BLaER1 (cell line): ENCODE results near the gene PACSIN2.

Experiments used
- H3K27ac ChIP-seq: shearing (Covaris generic); formaldehyde crosslinking; 2 replicates; pipeline ENCODE4 v1.8.1; 2022
- H3K27me3 ChIP-seq: shearing (Covaris generic); formaldehyde crosslinking; 2 replicates; pipeline ENCODE4 v1.8.1; 2022
- H3K36me3 ChIP-seq: shearing (Covaris generic); formaldehyde crosslinking; 2 replicates; pipeline ENCODE4 v1.8.1; 2022
- H3K4me1 ChIP-seq: shearing (Covaris generic); formaldehyde crosslinking; 2 replicates; pipeline ENCODE4 v1.8.1; 2022
- H3K4me2 ChIP-seq: shearing (Covaris generic); formaldehyde crosslinking; 2 replicates; pipeline ENCODE4 v1.8.1; 2022
- H3K4me3 ChIP-seq: shearing (Covaris generic); formaldehyde crosslinking; 2 replicates; pipeline ENCODE4 v1.8.1; 2022
- H3K9ac ChIP-seq: shearing (Covaris generic); formaldehyde crosslinking; 2 replicates; pipeline ENCODE4 v1.8.1; 2022
- H3K9me3 ChIP-seq: shearing (Covaris generic); formaldehyde crosslinking; 2 replicates; pipeline ENCODE4 v1.8.1; 2022
- H4K20me1 ChIP-seq: shearing (Covaris generic); formaldehyde crosslinking; 2 replicates; pipeline ENCODE4 v1.8.1; 2022
- Cebpa-rat ChIP-seq: shearing (Covaris generic); IDR thresholded peaks from 2 replicates; pipeline ENCODE4 v1.8.1; 2022

Gene PACSIN2

GRCh38 chr22:42829302-42829701 is 185.6 kb downstream of the PACSIN2 start:
- Histone ChIP-seq H3K27ac (peak overlapping the region; percentile 1; the same call in 1 of the 2 replicates), H4K20me1 (no peaks in the 10 kb centered on the region), H3K9me3 (no peaks in the 10 kb centered on the region), H3K9ac (no peak overlapping the region), H3K27me3 (no peaks in the 10 kb centered on the region), H3K4me1 (peaks cover 23% of the 10 kb centered on the region), H3K36me3 (peaks cover 92% of the 10 kb centered on the region), H3K4me3 (no peak overlapping the region), H3K4me2 (peak overlapping the region; percentile 48)
- TF ChIP-seq Cebpa-rat = no peak

GRCh38 chr22:42825796-42826195 is 189.2 kb downstream of the PACSIN2 start:
- Histone ChIP-seq H3K9me3 (peaks cover 13% of the 10 kb centered on the region), H3K36me3 (peaks cover 90% of the 10 kb centered on the region), H4K20me1 (no peaks in the 10 kb centered on the region), H3K27me3 (no peaks in the 10 kb centered on the region), H3K4me2 (no peak overlapping the region), H3K27ac (no peak overlapping the region), H3K4me1 (peaks cover 23% of the 10 kb centered on the region), H3K9ac (no peak overlapping the region), H3K4me3 (no peak overlapping the region)
- no peak for TF ChIP-seq Cebpa-rat

- H3K9me3 ChIP-seq = peaks cover 13% of the 10 kb centered on the region
- no peak for TF ChIP-seq Cebpa-rat
- no peaks in the 10 kb centered on the region for H4K20me1 ChIP-seq
- no peak overlapping the region for H3K4me2 ChIP-seq
- peaks cover 60% of the 10 kb centered on the region for H3K36me3 ChIP-seq
- H3K4me1 ChIP-seq = peaks cover 10% of the 10 kb centered on the region
- no peak overlapping the region for H3K27ac ChIP-seq
- H3K27me3 ChIP-seq = no peaks in the 10 kb centered on the region
- no peak overlapping the region for H3K9ac ChIP-seq
- H3K4me3 ChIP-seq = no peak overlapping the region
These were observed 193.6 kb downstream of the PACSIN2 start for GRCh38 chr22:42821386-42821785.

GRCh38 chr22:42820045-42820763 is 194.7 kb downstream of the PACSIN2 start:
- no peak overlapping the region; the same call in 1 of the 2 replicates for H3K9ac ChIP-seq
- H3K27ac ChIP-seq = no peak overlapping the region
- H3K4me2 ChIP-seq = peak overlapping the region; percentile 55
- H3K4me3 ChIP-seq = no peak overlapping the region
- peaks cover 13% of the 10 kb centered on the region for H3K9me3 ChIP-seq
- TF ChIP-seq Cebpa-rat = no peak
- peaks cover 58% of the 10 kb centered on the region for H3K36me3 ChIP-seq
- H4K20me1 ChIP-seq = no peaks in the 10 kb centered on the region
- no peaks in the 10 kb centered on the region for H3K27me3 ChIP-seq
- peaks cover 10% of the 10 kb centered on the region for H3K4me1 ChIP-seq
